HPDE6-E6E7 (cell line): ENCODE results near the gene SELENOV.

Experiments used
- DNase-seq: peaks from one replicate; pipeline ENCODE4 v3.0.0; 2011; ENCODE audit warnings: missing footprints; ENCODE audit errors: extremely low spot score

SELENOV gene

DNA sequence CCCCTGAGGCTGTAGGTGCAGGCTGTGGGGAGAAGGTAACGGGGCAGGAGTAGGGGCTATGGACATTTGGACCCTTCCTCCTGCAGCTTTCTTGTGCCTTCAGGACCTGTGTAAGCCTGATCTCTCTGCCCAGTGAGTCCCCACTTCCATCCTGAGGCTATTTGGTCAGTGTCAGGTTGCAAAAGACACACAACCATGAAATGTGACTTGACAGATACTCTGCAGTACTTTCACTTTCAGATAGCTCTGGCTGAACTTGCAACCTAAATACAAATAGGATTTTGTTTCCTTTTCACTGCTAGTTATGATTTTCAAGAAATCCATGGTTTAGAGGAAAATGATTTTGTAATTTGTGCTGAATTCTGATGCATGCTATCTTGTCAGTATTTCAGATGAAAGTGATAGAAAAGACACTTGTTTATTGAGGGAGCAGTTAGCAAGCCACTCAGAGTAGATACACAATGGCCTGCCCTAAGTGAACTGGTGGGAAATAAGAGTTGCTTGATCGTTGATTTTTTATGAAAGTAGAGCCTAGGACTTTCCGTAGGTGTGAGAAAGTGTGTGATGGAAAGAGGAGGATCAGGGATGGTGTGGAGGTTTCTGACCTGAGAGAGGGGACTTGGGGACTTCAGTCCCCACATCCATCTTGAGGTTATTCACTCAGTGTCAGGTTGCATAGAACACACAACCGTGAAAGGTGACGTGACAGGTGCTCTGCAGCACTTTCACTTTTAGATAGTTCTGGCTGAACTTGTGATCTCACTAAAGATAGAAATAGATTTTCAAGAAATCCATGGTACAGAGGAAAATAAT is 43.1 kb downstream of the SELENOV start:
- peak; percentile 23 for DNase-seq

GRCh38 chr19:39558624-39559117 is 43.7 kb downstream of the SELENOV start:
- no peak for DNase-seq

- DNase-seq, result peak; percentile 60
These were observed 48.5 kb downstream of the SELENOV start for GRCh38 chr19:39563408-39563807.

DNA sequence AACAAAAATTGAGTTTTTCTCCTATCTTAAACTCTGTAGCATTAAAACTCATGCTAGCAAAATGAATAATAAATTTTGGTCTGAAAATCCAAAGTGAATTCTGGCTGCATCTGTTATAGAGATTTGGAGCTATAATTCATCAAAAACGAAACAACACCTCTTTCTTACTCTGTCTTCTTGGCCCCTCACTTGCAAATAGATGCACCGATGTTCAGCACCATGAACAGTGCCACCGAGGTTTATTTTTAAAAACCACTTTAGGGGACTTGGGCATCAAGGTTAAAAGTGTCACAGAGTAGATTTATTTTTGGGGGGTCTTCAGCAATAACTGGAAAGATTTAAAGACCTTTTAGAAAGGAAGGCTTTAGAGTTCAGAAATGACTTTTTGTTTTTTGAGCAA is 51.1 kb downstream of the SELENOV start:
- DNase-seq, result no peak

DNA sequence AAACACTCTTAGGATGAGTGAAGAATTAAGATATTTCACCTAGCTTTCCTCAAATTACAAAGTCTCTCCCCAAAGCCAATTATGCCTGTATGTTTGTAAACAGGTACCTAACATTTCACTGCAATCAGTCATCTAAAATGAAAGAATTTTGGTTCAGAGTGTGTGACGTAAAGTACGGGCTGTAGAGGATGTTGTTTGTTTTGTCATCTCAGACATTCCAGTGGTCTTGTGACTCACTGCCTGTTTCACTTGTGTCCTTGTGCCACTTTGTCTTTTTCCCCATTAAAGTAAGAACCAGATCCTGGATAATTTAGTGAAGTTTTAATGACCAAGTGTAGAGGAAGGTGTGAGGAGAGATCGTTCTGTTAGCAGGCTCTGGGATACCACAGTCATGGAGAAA is 53.7 kb downstream of the SELENOV start:
- no peak for DNase-seq
